ENCODE data around the gene TARP.
"Not testable (repeated sequence)": the region's sequence is repeated elsewhere in the genome, so short reads cannot be mapped to it uniquely, and the experiment has no call there.

The TARP gene

DNA sequence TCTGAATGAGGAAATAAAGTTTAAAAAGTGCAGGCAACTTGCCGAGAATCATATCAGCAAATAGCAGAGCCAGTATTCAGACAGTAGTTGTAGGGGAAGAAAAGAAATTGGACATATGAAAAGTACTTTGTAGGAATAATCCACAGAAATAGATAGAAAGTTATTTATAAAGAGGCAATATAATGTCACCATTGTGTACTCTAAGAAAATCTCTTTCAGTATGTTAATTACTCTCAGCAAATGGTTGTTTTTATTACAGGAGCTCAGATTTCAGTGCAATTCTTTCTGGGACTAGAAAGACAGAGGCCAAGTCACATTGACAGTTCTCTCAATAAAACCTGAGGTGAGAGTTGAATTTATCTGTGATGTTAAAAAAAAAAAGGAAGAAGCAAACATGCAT, 10.2 kb downstream of the TARP start:
- H3K27me3 Mint-ChIP-seq; DNase-seq (ENCODE audit: low spot score in 2 of 2); H3K27ac Mint-ChIP-seq; H3K36me3 Mint-ChIP-seq; H3K9me3 Mint-ChIP-seq; H3K4me3 Mint-ChIP-seq; H3K4me1 Mint-ChIP-seq; ATAC-seq (ENCODE audit: low read depth): not testable (repeated sequence)

DNA sequence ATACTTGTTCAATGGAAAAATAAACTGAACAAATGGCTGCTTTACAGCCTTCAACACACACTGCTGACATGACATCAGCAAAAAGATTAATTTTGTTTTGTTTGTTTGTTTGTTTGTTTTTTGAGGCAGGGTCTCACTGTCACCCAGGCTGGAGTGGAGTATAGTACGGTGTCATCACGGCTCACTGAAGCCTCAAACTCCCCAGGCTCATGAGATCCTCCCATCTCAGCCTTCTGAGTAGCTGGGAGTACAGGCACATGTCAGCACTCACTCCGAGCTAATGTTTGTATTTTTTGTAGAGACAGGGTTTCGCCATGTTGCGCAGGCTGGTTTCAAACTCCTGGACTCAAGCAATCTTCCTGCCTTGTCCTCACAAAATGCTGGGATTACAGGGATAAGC, 10.9 kb downstream of the TARP start:
- no peaks in the 10 kb centered on the region for H3K36me3 Mint-ChIP-seq
- ATAC-seq (ENCODE audit: low read depth): no peak
- no peak for DNase-seq (ENCODE audit: low spot score in 2 of 2)
- no peaks in the 10 kb centered on the region for H3K9me3 Mint-ChIP-seq
- H3K27ac Mint-ChIP-seq: no peak overlapping the region
- H3K4me3 Mint-ChIP-seq: no peak overlapping the region
- peaks cover 3% of the 10 kb centered on the region for H3K27me3 Mint-ChIP-seq
- no peaks in the 10 kb centered on the region for H3K4me1 Mint-ChIP-seq

- H3K27ac Mint-ChIP-seq; H3K9me3 Mint-ChIP-seq; ATAC-seq (ENCODE audit: low read depth); H3K36me3 Mint-ChIP-seq; DNase-seq (ENCODE audit: low spot score in 2 of 2); H3K4me1 Mint-ChIP-seq; H3K4me3 Mint-ChIP-seq; H3K27me3 Mint-ChIP-seq: not testable (repeated sequence)
Observed at GRCh38 chr7:38262026-38262425, 11.4 kb downstream of the TARP start.

DNA sequence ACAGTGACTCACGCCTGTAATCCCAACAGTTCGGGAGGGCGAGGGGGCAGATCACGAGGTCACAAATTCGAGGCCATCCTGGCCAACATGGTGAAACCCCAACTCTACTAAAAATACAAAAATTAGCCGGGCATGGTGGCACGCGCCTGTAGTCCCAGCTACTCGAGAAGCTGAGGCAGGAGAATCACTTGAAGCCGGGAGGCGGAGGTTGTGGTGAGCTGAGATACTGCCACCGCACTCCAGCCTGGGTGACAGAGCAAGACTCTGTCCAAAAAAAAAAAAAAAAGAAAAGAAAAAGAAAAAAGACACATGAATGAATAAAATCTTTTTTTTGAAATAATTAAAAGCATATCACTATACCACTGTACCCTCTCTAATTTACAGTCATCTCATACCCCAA, 11.8 kb downstream of the TARP start:
- H3K9me3 Mint-ChIP-seq; H3K4me3 Mint-ChIP-seq; H3K36me3 Mint-ChIP-seq; DNase-seq (ENCODE audit: low spot score in 2 of 2); H3K27me3 Mint-ChIP-seq; ATAC-seq (ENCODE audit: low read depth); H3K4me1 Mint-ChIP-seq; H3K27ac Mint-ChIP-seq: not testable (repeated sequence)

DNA sequence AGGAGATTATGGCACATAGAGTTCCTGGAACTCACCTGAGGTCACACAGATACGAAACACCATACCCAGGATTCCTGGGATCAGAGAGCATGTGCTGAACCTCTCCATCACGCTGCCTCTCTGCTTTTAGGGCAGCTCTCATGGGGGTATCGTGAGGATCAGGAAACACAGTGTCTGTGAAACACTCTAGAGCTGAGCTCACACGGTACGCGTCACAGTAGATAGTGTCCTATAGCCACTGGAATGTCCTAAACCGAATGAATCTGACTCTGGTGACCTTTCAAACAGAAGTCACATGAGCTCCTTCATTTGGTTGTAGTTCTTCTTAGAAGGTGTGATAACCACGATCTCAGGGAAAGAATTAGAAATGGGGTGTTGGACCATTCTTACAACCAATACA, 14.3 kb downstream of the TARP start:
- not testable (repeated sequence) for H3K9me3 Mint-ChIP-seq, H3K27me3 Mint-ChIP-seq, H3K27ac Mint-ChIP-seq

GRCh38 chr7:38257350-38257677, 16.1 kb downstream of the TARP start:
- H3K9me3 Mint-ChIP-seq: no peaks in the 10 kb centered on the region
- DNase-seq (ENCODE audit: low spot score in 2 of 2) (no peak), ATAC-seq (ENCODE audit: low read depth) (no peak)
- peaks cover 7% of the 10 kb centered on the region for H3K27me3 Mint-ChIP-seq
- no peak overlapping the region for H3K27ac Mint-ChIP-seq
- no peaks in the 10 kb centered on the region for H3K4me1 Mint-ChIP-seq
- H3K4me3 Mint-ChIP-seq: no peak overlapping the region
- no peaks in the 10 kb centered on the region for H3K36me3 Mint-ChIP-seq

More for the DNA sequence above, 14.3 kb downstream of the TARP start:
- not testable (repeated sequence) for H3K4me3 Mint-ChIP-seq; DNase-seq (ENCODE audit: low spot score in 2 of 2); H3K4me1 Mint-ChIP-seq; ATAC-seq (ENCODE audit: low read depth); H3K36me3 Mint-ChIP-seq

DNA sequence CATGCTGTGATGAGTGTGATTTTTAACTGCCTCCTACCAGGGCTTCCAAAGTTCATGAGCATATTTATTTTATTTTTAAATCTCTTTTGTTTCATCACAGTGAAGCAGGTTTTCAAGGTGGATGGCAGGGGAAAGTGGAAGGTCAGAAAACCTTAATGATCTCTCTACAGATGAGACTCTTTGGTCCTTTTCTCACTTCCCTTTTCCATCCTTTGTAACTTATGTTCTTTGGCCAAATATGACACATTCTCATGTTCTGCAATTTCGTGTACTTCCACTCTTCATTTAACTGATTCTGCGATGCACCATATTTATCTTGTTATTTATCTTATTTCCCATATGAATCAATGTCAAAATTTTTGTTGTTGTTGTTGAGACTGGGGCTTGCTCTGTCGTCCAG, 23.6 kb downstream of the TARP start:
- H3K27ac Mint-ChIP-seq; H3K36me3 Mint-ChIP-seq; H3K4me1 Mint-ChIP-seq; H3K9me3 Mint-ChIP-seq; H3K27me3 Mint-ChIP-seq; H3K4me3 Mint-ChIP-seq; DNase-seq (ENCODE audit: low spot score in 2 of 2): not testable (repeated sequence)
- peak; percentile 76 for ATAC-seq (ENCODE audit: low read depth)

DNA sequence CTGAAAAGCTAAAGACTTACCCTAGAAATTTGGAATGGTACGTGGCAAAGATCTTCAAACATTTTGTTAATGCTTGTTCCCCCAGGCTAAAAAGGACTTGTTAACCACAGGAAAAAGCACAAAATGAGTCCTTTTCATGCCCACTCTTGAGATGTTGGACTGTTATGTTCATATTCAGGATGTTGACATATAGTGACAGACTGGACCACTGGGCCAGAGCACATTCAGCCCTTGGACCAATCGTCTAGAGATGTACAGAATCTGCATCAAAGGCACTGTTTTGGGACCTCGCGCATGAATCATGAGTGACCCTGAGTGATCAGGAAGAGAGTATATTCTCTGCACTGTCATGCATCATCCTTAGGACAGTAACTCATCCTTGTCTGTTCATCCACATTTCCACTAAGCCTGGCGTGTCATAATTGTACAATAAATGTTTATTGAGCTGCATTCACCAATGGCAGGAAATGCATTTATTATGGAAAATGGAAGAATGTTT, 25.3 kb downstream of the TARP start:
- Mint-ChIP-seq H3K27me3 (peaks cover 3% of the 10 kb centered on the region), H3K4me3 (no peak overlapping the region), H3K4me1 (no peaks in the 10 kb centered on the region), H3K36me3 (no peaks in the 10 kb centered on the region), H3K27ac (no peak overlapping the region), H3K9me3 (no peaks in the 10 kb centered on the region)
- ATAC-seq (ENCODE audit: low read depth) (no peak), DNase-seq (ENCODE audit: low spot score in 2 of 2) (no peak)

DNA sequence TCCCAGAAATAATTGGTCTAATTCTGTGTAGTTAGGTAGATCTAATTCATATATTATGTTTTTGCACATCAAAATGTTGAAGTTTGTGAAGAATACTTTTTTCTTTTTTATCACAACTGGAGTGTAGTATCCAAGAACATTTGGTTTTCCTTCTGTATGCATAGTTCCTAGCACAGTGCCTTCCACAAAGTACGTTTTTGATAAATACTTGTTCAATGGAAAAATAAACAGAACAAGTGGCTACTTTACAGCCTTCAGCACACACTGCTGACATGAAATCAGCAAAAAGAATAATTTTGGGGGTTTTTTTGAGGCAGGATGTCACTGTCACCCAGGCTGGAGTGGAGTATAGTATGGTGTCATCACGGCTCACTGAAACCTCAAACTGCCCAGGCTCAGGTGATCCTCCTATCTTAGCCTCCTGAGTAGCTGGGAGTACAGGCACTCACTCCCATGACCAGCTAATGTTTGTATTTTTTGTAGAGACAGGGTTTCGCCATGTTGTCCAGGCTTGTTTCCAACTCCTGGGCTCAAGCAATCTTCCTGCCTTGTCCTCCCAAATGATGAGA, 27.9 kb downstream of the TARP start:
- ATAC-seq (ENCODE audit: low read depth) (no peak), DNase-seq (ENCODE audit: low spot score in 2 of 2) (no peak)
- Mint-ChIP-seq H3K27ac (no peak overlapping the region), H3K36me3 (no peaks in the 10 kb centered on the region), H3K27me3 (peaks cover 4% of the 10 kb centered on the region), H3K4me1 (no peaks in the 10 kb centered on the region), H3K4me3 (no peak overlapping the region), H3K9me3 (no peaks in the 10 kb centered on the region)

DNA sequence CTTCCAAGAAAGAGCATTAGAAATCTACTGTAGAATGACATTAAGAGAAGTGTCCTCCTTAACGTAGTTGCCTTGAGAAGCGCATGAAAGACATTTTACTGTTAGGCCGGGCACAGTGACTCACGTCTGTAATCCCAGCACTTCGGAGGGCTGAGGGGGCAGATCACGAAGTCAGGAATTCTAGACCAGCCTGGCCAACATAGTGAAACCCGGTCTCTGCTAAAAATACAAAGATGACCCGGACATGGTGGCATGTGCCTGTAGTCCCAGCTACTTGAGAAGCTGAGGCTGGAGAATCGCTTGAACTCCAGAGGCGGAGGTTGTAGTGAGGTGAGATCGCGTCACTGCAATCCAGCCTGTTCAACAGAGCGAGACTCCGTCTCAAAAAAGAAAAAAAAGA, 28.9 kb downstream of the TARP start:
- Mint-ChIP-seq H3K27me3 (peaks cover 5% of the 10 kb centered on the region), H3K36me3 (no peaks in the 10 kb centered on the region), H3K4me3 (no peak overlapping the region), H3K27ac (no peak overlapping the region), H3K9me3 (no peaks in the 10 kb centered on the region), H3K4me1 (no peaks in the 10 kb centered on the region)
- ATAC-seq (ENCODE audit: low read depth) (no peak), DNase-seq (ENCODE audit: low spot score in 2 of 2) (no peak)

DNA sequence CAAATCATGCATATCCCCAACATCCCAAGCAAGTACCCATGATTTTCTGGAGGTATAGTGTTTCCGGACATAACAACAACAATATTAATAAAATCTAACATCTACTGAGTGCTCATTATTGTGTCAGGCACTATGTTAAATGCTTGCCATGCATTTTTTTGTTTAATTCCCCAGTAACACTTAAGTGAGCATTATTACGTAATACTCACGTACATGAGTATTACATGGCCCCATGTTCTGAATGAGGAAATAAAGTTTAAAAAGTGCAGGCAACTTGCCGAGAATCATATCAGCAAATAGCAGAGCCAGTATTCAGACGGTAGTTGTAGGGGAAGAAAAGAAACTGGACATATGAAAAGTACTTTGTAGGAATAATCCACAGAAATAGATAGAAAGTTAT, 30.1 kb downstream of the TARP start:
- not testable (repeated sequence) for DNase-seq (ENCODE audit: low spot score in 2 of 2); H3K27ac Mint-ChIP-seq; H3K27me3 Mint-ChIP-seq; ATAC-seq (ENCODE audit: low read depth); H3K4me1 Mint-ChIP-seq; H3K4me3 Mint-ChIP-seq; H3K36me3 Mint-ChIP-seq; H3K9me3 Mint-ChIP-seq

DNA sequence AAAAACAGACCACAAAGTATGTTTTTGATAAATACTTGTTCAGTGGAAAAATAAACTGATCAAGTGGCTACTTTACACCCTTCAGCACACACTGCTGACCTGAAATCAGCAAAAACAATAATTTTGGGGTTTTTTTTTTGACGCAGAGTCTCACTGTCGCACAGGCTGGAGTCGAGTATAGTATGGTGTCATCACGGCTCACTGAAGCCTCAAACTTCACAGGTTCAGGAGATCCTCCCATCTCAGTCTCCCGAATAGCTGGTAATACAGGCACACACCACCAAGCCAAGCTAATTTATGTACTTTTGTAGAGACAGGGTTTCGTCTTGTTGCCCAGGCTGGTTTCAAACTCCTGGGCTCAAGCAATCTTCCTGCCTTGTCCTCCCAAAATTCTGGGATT, 30.6 kb downstream of the TARP start:
- Mint-ChIP-seq H3K36me3 (no peaks in the 10 kb centered on the region), H3K4me1 (no peaks in the 10 kb centered on the region), H3K4me3 (no peak overlapping the region), H3K27me3 (peaks cover 5% of the 10 kb centered on the region), H3K9me3 (no peaks in the 10 kb centered on the region), H3K27ac (no peak overlapping the region)
- ATAC-seq (ENCODE audit: low read depth) (no peak), DNase-seq (ENCODE audit: low spot score in 2 of 2) (no peak)

DNA sequence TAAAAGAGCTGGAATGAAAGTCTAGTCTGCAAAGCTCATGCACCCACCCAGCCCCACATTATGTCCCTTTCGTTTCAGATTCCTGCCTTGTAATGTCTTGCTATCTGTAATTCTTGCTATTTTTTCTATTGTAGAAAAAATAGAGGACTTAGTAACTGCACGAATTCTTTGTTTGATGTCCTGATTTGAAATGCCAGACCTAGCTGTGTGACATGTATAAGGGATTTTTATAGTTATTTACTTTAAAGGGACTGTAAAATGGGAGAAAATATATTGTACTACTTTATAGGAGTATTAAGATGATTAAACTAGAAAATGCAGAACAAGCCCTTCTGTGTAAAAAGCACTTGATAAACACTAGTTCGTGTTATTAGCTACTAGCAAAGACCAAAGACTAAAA, 32.4 kb downstream of the TARP start:
- no peak for ATAC-seq (ENCODE audit: low read depth)
- Mint-ChIP-seq H3K4me3 (no peak overlapping the region), H3K9me3 (no peaks in the 10 kb centered on the region), H3K27me3 (peaks cover 3% of the 10 kb centered on the region), H3K36me3 (no peaks in the 10 kb centered on the region), H3K27ac (no peak overlapping the region), H3K4me1 (no peaks in the 10 kb centered on the region)
- DNase-seq (ENCODE audit: low spot score in 2 of 2): no peak

GRCh38 chr7:38239129-38239528, 34.3 kb downstream of the TARP start:
- not testable (repeated sequence) for ATAC-seq (ENCODE audit: low read depth); H3K4me1 Mint-ChIP-seq; H3K27me3 Mint-ChIP-seq; H3K9me3 Mint-ChIP-seq; H3K36me3 Mint-ChIP-seq; DNase-seq (ENCODE audit: low spot score in 2 of 2); H3K4me3 Mint-ChIP-seq
- H3K27ac Mint-ChIP-seq: peak overlapping the region; percentile 47

DNA sequence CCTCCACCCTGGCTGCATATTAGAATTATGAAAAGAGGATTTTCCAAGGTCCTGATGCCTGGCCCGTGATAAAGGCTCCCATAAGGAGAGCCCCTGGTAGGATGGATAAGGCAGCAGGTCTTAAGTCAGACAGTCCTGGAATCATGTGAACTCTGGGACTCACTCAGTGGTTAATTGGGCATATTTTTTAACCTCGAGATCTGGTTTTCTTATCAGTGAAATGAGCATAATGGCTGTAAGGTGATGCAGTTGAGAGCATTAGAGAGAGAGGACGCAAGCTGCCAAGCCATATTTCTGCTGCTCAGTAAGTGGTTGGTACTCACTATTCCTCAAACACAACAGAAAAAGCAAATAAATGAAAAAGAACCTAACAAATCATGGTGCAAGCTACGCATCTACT, 37.8 kb downstream of the TARP start:
- no peak for DNase-seq (ENCODE audit: low spot score in 2 of 2)
- H3K4me3 Mint-ChIP-seq: no peak overlapping the region
- no peak for ATAC-seq (ENCODE audit: low read depth)
- peaks cover 1% of the 10 kb centered on the region for H3K27me3 Mint-ChIP-seq
- H3K9me3 Mint-ChIP-seq: no peaks in the 10 kb centered on the region
- H3K27ac Mint-ChIP-seq: no peak overlapping the region
- H3K4me1 Mint-ChIP-seq: peaks cover 14% of the 10 kb centered on the region
- H3K36me3 Mint-ChIP-seq: peaks cover 7% of the 10 kb centered on the region
